ENCODE data around the gene C5orf47.

C5orf47 gene

GRCh38 chr5:173988554-173989431 is at the start of gene C5orf47:
Gene C5orf47 (plus strand): TSS chr5:173989170. CDS start chr5:173989264, 94 bp downstream.
- DNase-seq = no peak

GRCh38 chr5:173940269-173940668 is 48.7 kb upstream of the C5orf47 start:
- DNase-seq = no peak

GRCh38 chr5:173941102-173941501 is 47.9 kb upstream of the C5orf47 start:
- DNase-seq = no peak

- no peak for DNase-seq
Measured at GRCh38 chr5:173941758-173942401, 47.1 kb upstream of the C5orf47 start.

GRCh38 chr5:173944511-173944910 is 44.5 kb upstream of the C5orf47 start:
- DNase-seq = no peak

GRCh38 chr5:173945160-173945559 is 43.8 kb upstream of the C5orf47 start:
- no peak for DNase-seq

GRCh38 chr5:173946323-173946722 is 42.6 kb upstream of the C5orf47 start:
- no peak for DNase-seq

DNA sequence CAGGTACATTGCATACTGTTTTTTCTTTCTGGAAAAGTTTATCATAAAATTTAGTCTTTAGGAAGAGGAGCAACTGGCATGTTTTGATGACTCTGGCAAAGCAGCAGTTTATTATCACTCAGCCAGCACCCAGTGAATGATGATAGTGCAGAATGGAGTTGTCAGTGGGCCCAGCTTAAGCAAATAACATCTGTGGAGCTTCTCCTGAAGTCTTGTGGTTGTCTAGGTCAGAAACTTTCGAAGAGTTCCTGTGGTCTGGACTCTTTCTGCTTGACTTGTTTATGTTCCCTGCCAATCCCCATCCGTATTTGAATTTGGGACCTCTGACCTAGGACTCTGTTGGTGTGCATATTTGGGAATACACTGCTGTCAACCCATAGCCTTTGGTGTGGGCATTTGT is 38.1 kb upstream of the C5orf47 start:
- DNase-seq = no peak

DNA sequence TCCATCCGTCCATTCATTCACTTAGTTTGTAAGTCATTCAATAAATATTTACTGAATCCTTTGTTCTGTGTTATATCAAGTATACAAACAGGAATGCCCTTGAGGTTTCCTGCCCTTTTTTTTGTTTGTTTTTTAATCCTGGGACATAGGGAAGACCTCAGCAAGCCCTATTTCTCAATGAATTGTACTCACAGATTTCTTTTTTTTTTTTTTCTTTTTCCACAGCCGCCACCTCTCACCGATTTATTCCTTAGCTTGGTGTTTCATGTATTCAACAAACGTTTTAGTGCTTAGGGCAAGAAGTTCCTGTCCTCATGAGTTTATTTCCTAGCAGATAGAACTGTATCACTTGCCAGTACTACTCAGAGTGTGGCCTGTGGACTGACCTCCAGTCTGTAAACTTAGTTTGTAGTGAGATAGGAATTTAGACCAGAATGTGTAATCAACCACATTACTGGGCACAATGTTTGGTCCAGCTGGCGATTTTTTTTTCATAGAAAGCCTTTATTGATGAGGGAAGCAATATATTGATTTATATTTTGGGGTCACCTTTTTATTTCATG is 35.4 kb upstream of the C5orf47 start:
- no peak for DNase-seq

- DNase-seq = no peak
Measured at GRCh38 chr5:173954671-173955521, 34.1 kb upstream of the C5orf47 start.

DNA sequence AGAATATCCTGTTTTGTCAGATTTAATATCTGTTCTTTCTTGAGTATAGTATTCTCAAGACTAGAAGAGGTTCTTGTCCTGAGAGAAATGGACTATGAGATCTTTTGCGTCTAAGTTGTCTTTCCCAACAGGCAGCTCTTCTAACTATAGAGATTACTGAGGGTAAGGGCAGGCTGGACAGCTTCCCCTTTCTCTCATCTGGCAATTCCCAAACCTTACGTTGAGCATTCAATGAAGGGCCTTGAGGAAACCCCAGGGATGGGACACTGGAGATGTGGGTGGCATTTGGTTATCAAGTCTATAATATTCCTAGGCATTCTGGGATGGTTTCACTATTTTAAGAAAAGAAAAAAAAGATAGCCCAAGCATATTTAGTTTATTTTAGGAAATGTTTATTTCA is 28.0 kb upstream of the C5orf47 start:
- no peak for DNase-seq

GRCh38 chr5:173961418-173961817 is 27.6 kb upstream of the C5orf47 start:
- DNase-seq = no peak

DNA sequence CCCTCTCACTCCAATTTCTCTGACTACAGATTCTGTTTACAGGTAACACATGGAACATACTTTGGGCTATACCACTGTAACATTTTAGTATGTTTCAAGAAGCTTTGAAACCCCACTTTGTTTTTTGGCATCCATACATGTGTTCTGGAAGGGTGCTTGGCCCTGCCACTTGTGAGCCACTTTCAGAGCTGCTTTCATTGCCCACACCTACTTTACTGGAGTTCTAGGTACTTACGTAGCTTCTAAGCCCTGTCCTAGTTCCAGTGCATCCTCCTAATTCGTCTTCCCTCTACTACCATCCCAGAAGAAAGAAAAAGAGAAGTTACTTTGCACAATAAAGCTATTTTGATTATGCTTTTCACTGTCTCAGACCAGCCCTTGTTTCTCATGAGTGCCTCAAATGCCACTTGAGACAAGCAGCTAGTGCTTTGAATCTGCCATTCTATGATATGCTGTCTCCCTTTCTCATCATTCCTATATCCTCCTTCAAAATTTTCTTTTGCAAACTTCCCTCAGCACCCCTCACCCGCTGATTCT is 26.5 kb upstream of the C5orf47 start:
- no peak for DNase-seq

GRCh38 chr5:173963182-173963838 is 25.7 kb upstream of the C5orf47 start:
- peak in 12 of 58 donors; percentile 14 to 64 (median 39) for DNase-seq

GRCh38 chr5:173963867-173964441 is 25.0 kb upstream of the C5orf47 start:
- peak in 31 of 58 donors; percentile 19 to 67 (median 39) for DNase-seq

DNA sequence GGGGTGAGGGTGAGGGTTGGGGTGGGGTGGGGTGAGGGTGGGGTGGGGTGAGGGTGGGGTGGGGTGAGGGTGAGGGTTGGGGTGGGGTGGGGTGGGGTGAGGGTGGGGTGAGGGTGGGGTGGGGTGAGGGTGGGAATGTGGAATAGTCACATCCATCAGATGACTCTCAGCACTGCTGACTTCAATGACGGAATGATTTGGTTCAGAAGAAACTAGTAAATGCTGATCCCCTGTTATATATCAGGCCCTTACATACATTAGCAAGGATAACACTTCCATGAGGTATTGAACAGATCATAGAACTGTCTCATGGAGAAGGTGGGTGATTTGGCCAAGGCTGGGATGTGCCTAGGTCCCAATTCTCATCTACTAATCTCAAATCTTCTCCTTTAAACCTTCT is 24.5 kb upstream of the C5orf47 start:
- DNase-seq = no peak

DNA sequence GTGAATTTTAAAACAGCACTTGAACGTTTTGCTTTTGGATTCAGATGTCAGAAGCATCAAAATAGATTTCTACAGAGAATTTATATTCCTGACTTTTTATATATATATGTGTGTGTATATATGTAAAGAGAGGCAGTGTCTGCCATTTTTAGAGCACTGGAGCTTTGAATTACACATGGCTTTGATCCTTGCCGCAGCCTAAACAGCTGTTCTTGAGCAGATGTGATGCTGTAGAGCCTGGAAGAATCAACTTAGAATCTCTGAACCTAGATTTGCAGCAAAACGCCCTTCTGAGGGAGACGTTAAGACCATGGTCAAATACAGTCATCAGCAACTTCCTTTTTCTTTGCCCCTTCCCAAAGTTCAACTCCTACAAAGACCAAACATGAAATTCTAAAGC is 21.7 kb upstream of the C5orf47 start:
- DNase-seq = no peak

- peak in 31 of 58 donors; percentile 15 to 77 (median 46) for DNase-seq
Measured at GRCh38 chr5:173968154-173968797, 20.7 kb upstream of the C5orf47 start.

All from anterior cingulate cortex (tissue), 58 donors.